ENCODE data around the gene WSCD1.

WSCD1 gene

DNA sequence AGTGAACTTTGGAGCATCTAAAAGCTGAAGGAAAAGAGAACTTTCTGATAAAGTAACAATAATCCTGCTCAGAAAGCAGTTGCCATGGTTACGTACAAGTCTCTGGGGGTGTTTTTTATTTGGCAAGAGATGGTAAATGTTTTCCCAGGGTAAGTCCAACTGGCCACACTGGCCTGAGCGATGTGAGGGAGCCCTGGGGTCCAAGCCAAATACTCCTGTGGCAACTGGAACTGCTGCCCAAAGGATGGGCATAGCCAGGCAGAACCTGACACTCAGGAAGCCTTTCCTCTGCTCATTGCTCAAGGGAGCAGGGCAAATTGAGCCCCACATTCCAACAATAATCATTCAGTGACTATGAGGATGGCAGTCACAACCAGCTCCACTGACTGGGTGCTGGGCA, 26.8 kb upstream of the WSCD1 start:
- no peaks in the 10 kb centered on the region for H3K79me2 ChIP-seq (ENCODE audit: insufficient read depth, low read length)
- H3K27me3 ChIP-seq (ENCODE audit: insufficient read depth, low read length, poor library complexity) = peaks cover 6% of the 10 kb centered on the region
- no peaks in the 10 kb centered on the region for H3K9me3 ChIP-seq (ENCODE audit: insufficient read depth, low read length, severe bottlenecking)
- DNase-seq (no peak), ATAC-seq (ENCODE audit: insufficient read depth, low read depth) (no peak)
- H4K20me1 ChIP-seq (ENCODE audit: insufficient read depth, low read length) = no peaks in the 10 kb centered on the region
- H3K36me3 ChIP-seq (ENCODE audit: insufficient read depth, low read length) = no peaks in the 10 kb centered on the region
- H3K4me2 ChIP-seq (ENCODE audit: insufficient read depth, low read length) = no peak overlapping the region
- no peak for TF ChIP-seq EZH2 (IDR thresholded peaks at IDR 0.05; ENCODE audit: borderline replicate concordance, low read depth, low read length, severe bottlenecking)
- TF ChIP-seq CTCF (IDR thresholded peaks at IDR 0.05; ENCODE audit: borderline replicate concordance, extremely low read depth, low read length, poor library complexity, severe bottlenecking) = no peak
- no peak overlapping the region for H3K4me3 ChIP-seq (ENCODE audit: low read depth in 1 of 2, low read length in 2 of 2)
- no peak overlapping the region for H3K9ac ChIP-seq (ENCODE audit: low read depth, low read length)
- H3K4me1 ChIP-seq (ENCODE audit: insufficient read depth, low read length) = no peaks in the 10 kb centered on the region
- no peak overlapping the region for H3K27ac ChIP-seq (ENCODE audit: low read length)
- H2AFZ ChIP-seq (ENCODE audit: low read depth, low read length) = no peak overlapping the region

DNA sequence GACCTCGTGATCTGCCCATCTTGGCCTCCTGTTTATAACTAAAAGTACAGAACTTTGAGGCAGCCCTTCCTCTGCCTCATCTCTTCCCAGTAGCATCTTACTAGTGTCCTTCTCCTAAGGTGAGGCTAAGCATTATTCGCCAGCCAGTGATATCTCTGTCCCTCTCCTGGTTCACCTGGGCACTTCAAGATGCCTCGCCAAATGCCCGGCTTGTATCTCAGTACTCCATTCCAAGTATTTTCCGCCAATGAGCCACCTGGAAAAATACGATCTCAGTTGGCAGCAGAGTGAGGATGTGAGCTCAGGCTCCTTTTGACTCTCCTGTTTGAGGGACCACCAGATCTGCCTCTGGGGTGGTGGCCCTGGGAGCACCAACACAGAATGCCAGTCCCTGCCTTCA, 25.9 kb upstream of the WSCD1 start:
- Histone ChIP-seq H3K79me2 (ENCODE audit: insufficient read depth, low read length) (no peaks in the 10 kb centered on the region), H4K20me1 (ENCODE audit: insufficient read depth, low read length) (no peaks in the 10 kb centered on the region), H3K36me3 (ENCODE audit: insufficient read depth, low read length) (no peaks in the 10 kb centered on the region), H3K4me3 (ENCODE audit: low read depth in 1 of 2, low read length in 2 of 2) (no peak overlapping the region), H3K4me1 (ENCODE audit: insufficient read depth, low read length) (no peaks in the 10 kb centered on the region), H3K4me2 (ENCODE audit: insufficient read depth, low read length) (no peak overlapping the region), H2AFZ (ENCODE audit: low read depth, low read length) (no peak overlapping the region), H3K27ac (ENCODE audit: low read length) (no peak overlapping the region), H3K9me3 (ENCODE audit: insufficient read depth, low read length, severe bottlenecking) (no peaks in the 10 kb centered on the region), H3K9ac (ENCODE audit: low read depth, low read length) (no peak overlapping the region), H3K27me3 (ENCODE audit: insufficient read depth, low read length, poor library complexity) (peaks cover 3% of the 10 kb centered on the region)
- ATAC-seq (ENCODE audit: insufficient read depth, low read depth) = no peak
- no peak for TF ChIP-seq CTCF (IDR thresholded peaks at IDR 0.05; ENCODE audit: borderline replicate concordance, extremely low read depth, low read length, poor library complexity, severe bottlenecking)
- DNase-seq = no peak

DNA sequence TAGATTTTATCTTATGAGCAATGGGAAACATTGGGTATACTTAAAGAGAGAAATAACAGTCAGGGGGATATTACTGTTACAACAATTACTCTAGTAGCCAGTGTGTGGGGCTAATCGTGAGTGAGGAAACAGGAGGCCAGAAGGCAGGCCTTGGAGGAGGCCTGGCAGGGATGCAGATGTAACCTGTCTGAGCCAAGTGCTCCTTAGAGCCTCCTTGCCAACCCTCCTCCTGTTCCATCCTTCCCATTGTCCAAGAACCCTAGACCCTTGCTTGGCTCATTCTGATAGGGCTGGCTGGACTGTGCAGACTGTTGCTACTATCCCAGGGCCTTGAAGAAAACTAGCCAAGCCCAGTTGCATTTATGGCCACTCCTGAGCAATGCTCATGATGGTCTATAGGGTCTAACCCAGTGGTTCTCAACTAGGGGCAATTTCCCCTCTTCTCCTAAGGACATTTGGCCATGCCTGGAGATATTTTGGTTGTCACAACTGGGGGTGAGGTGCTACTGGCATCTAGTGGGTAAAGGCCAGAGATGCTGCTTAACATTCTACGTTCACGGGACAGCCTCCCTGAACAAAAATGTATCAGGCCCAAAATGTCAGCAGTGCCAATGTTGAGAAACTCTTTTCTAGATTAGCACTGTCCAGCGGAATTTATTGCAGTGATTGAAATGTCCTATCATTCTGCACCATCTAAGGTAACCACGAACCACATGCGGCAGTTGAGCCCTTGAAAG, 24.4 kb upstream of the WSCD1 start:
- no peaks in the 10 kb centered on the region for H3K9me3 ChIP-seq (ENCODE audit: insufficient read depth, low read length, severe bottlenecking)
- H3K4me1 ChIP-seq (ENCODE audit: insufficient read depth, low read length) = no peaks in the 10 kb centered on the region
- no peaks in the 10 kb centered on the region for H4K20me1 ChIP-seq (ENCODE audit: insufficient read depth, low read length)
- TF ChIP-seq CTCF (IDR thresholded peaks at IDR 0.05; ENCODE audit: borderline replicate concordance, extremely low read depth, low read length, poor library complexity, severe bottlenecking) (peak; percentile 4), EZH2 (IDR thresholded peaks at IDR 0.05; ENCODE audit: borderline replicate concordance, low read depth, low read length, severe bottlenecking) (no peak)
- no peak overlapping the region for H3K27ac ChIP-seq (ENCODE audit: low read length)
- no peak for ATAC-seq (ENCODE audit: insufficient read depth, low read depth)
- H3K9ac ChIP-seq (ENCODE audit: low read depth, low read length) = no peak overlapping the region
- H2AFZ ChIP-seq (ENCODE audit: low read depth, low read length) = no peak overlapping the region
- no peak overlapping the region for H3K4me3 ChIP-seq (ENCODE audit: low read depth in 1 of 2, low read length in 2 of 2)
- no peak overlapping the region for H3K4me2 ChIP-seq (ENCODE audit: insufficient read depth, low read length)
- no peaks in the 10 kb centered on the region for H3K79me2 ChIP-seq (ENCODE audit: insufficient read depth, low read length)
- DNase-seq = no peak
- H3K36me3 ChIP-seq (ENCODE audit: insufficient read depth, low read length) = no peaks in the 10 kb centered on the region
- peaks cover 5% of the 10 kb centered on the region for H3K27me3 ChIP-seq (ENCODE audit: insufficient read depth, low read length, poor library complexity)
